GM23338 (cell line): ENCODE data around the gene C22orf39. TPM values are rescaled to one million over a fixed set of nuclear protein-coding genes. Genes with fewer than 3 reads are reported as not detected.

Experiments used
- ATAC-seq: fragments of 200-7000 bp; cut with Tn5 transposase; 3 replicates; pipeline ENCODE4 v1.9.1; 2020
- DNase-seq: peaks from one replicate; pipeline ENCODE4 v3.0.0-alpha.2; 2015; ENCODE audit warnings: low spot score
- H2AFZ ChIP-seq: fragments of 200-600 bp; sonication (generic); 2 replicates; pipeline ENCODE4 v1.8.0; 2016; ENCODE audit warnings: antibody characterized with exemption, mild to moderate bottlenecking, moderate library complexity
- H3F3A ChIP-seq: fragments of 200-600 bp; sonication (generic); replicated peaks from 2 replicates; pipeline ENCODE4 v1.8.0; 2017; ENCODE audit warnings: antibody characterized with exemption, mixed run types, low read depth
- H3K27ac ChIP-seq: fragments of 200-600 bp; sonication (generic); 2 replicates; pipeline ENCODE4 v1.6.1; 2016; ENCODE audit warnings: low read depth
- H3K27me3 ChIP-seq: fragments of 200-600 bp; sonication (generic); 2 replicates; pipeline ENCODE4 v1.8.0; 2016; ENCODE audit warnings: mild to moderate bottlenecking, mixed run types, moderate library complexity; ENCODE audit not compliant: insufficient read depth
- H3K36me3 ChIP-seq: fragments of 200-600 bp; sonication (generic); 2 replicates; pipeline ENCODE4 v1.8.0; 2016; ENCODE audit warnings: mild to moderate bottlenecking; ENCODE audit not compliant: insufficient read depth
- H3K4me1 ChIP-seq: fragments of 200-600 bp; sonication (generic); 2 replicates; pipeline ENCODE4 v1.8.0; 2016; ENCODE audit warnings: mild to moderate bottlenecking, moderate library complexity; ENCODE audit not compliant: insufficient read depth
- H3K4me2 ChIP-seq: fragments of 200-600 bp; sonication (generic); 2 replicates; pipeline ENCODE4 v1.7.1; 2017; ENCODE audit warnings: mixed run types
- H3K4me3 ChIP-seq: fragments of 200-600 bp; sonication (generic); 2 replicates; pipeline ENCODE4 v1.6.1; 2016; ENCODE audit warnings: mixed run types
- H3K79me2 ChIP-seq: fragments of 200-600 bp; sonication (generic); replicated peaks from 2 replicates; pipeline ENCODE4 v1.8.0; 2017; ENCODE audit warnings: mild to moderate bottlenecking; ENCODE audit not compliant: insufficient read depth
- H3K9me2 ChIP-seq: fragments of 200-600 bp; sonication (generic); 2 replicates; pipeline ENCODE4 v1.8.0; 2017; ENCODE audit not compliant: insufficient read depth
- H4K20me1 ChIP-seq: fragments of 200-600 bp; sonication (generic); replicated peaks from 2 replicates; pipeline ENCODE4 v1.8.0; 2017; ENCODE audit warnings: mild to moderate bottlenecking; ENCODE audit not compliant: insufficient read depth
- H3K27ac Mint-ChIP-seq: 2 replicates; pipeline ENCODE4 v1.8.0; 2020; ENCODE audit warnings: inconsistent platforms, mild to moderate bottlenecking, moderate library complexity, mixed read lengths
- H3K27me3 Mint-ChIP-seq: 3 replicates; pipeline ENCODE4 v1.8.0; 2022; ENCODE audit warnings: low read depth, mild to moderate bottlenecking, moderate library complexity, mixed read lengths, inconsistent platforms; ENCODE audit not compliant: insufficient read depth, poor library complexity
- H3K36me3 Mint-ChIP-seq: 3 replicates; pipeline ENCODE4 v1.8.0; 2021; ENCODE audit warnings: low read depth, mild to moderate bottlenecking, inconsistent platforms, moderate library complexity, mixed read lengths
- H3K4me1 Mint-ChIP-seq: 3 replicates; pipeline ENCODE4 v1.8.0; 2020; ENCODE audit warnings: mild to moderate bottlenecking, inconsistent platforms, mixed read lengths
- H3K4me3 Mint-ChIP-seq: 3 replicates; pipeline ENCODE4 v1.8.0; 2021; ENCODE audit warnings: moderate library complexity, mild to moderate bottlenecking, inconsistent platforms, mixed read lengths
- H3K9me3 Mint-ChIP-seq: 3 replicates; pipeline ENCODE4 v1.8.0; 2020; ENCODE audit warnings: moderate library complexity, mild to moderate bottlenecking, inconsistent platforms, mixed read lengths
- CREB1 ChIP-seq: fragments of 250-450 bp; sonication (Bioruptor Pico); IDR thresholded peaks from 2 replicates; pipeline ENCODE4 v1.5.0; 2020; ENCODE audit warnings: low read depth, mild to moderate bottlenecking, moderate library complexity
- EZH2 ChIP-seq: fragments of 200-600 bp; sonication (generic); IDR thresholded peaks from one replicate; pipeline ENCODE4 v1.8.0; 2017; ENCODE audit warnings: antibody characterized with exemption, mild to moderate bottlenecking, low read depth; ENCODE audit not compliant: unreplicated experiment
- EZH2phosphoT487 ChIP-seq: fragments of 200-600 bp; sonication (generic); IDR thresholded peaks from one replicate; pipeline ENCODE4 v1.8.1; 2018; ENCODE audit warnings: antibody characterized with exemption; ENCODE audit not compliant: unreplicated experiment
- NANOG ChIP-seq: IDR thresholded peaks from 2 replicates; pipeline ENCODE4 v1.6.1; 2016; ENCODE audit warnings: antibody characterized with exemption, borderline replicate concordance
- POLR2AphosphoS5 ChIP-seq: IDR thresholded peaks from 2 replicates; pipeline ENCODE4 v1.6.1; 2016; ENCODE audit warnings: antibody characterized with exemption, low read depth
- STAT1 ChIP-seq: IDR thresholded peaks from one replicate; pipeline ENCODE4 v1.6.1; 2016; ENCODE audit warnings: antibody characterized with exemption; ENCODE audit not compliant: unreplicated experiment
- polyA plus RNA-seq: library from polyadenylated mRNA; unstranded; fragments of >200 nt; fragmentation: Nextera tagmentation; extraction: Ambion mirVana; gene quantifications from 2 replicates; pipeline ENCODE4 v1.2.1, GENCODE V29; 2016
- total RNA-seq: library from RNA; depleted of rRNA; stranded (reverse); fragments of >200 nt; shearing (Covaris generic); gene quantifications from 2 replicates; pipeline ENCODE4 v1.2.3, GENCODE V29; 2014
- TF ChIP-seq, protein P1 (sequence below): fragments of 250-450 bp; sonication (Bioruptor Pico); IDR thresholded peaks from 2 replicates; pipeline ENCODE4 v1.5.0; 2020; ENCODE audit warnings: mild to moderate bottlenecking, moderate library complexity
- TF ChIP-seq, protein P2 (sequence below), 2 experiments: fragments of 200-600 bp in 1 of 2; sonication (generic) in 1 of 2; conservative IDR thresholded peaks; 2 replicates each; pipeline versions ENCODE4 v1.5.1 to v1.6.1; 2016 to 2017; ENCODE audit warnings: antibody characterized with exemption in 2 of 2, low read depth in 2 of 2, mild to moderate bottlenecking in 2 of 2, moderate library complexity in 1 of 2

Gene C22orf39
- total and polyA plus RNA-seq, 2 experiments from 2014 or later = 37.4 to 40.2 TPM

DNA sequence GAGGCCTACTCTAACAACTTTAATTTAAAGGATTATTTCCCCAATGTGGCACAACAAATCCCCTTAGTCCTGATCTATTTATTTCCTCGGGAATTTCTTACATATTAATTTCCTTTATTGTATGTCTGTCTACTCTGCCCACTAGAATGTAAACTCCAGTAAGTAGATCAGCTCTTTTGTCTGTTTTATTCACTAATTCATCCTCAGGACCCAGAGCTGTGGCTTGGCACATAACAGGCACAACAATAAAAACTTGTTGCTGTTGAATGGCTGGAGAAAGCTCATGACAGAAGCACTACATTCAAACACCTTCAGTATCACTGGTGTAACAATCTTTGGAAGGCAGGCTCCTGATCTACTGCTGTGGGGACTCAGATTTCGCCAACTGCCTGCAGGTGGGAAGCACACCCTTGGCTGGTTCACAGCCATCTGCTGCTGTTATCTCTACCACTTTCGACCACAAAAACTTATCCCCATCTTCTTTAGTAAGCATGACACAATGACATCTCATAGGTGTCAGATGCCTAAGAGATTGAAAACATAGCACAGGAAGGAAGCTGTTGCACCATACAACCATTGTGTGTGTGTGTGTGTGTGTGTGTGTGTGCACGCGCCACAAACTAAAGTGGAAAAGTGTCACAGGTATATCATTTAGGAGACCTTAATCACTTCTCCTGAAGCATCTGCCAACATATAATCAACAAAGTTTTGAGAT is 27.9 kb downstream of the C22orf39 start:
- no peaks in the 10 kb centered on the region for H3K27me3 ChIP-seq
- no peak overlapping the region for H3K27ac ChIP-seq
- Mint-ChIP-seq H3K4me3 (no peak overlapping the region), H3K9me3 (no peaks in the 10 kb centered on the region; the same call in 2 of the 3 replicates), H3K36me3 (peaks cover 13% of the 10 kb centered on the region), H3K27me3 (no peaks in the 10 kb centered on the region), H3K4me1 (peaks cover 36% of the 10 kb centered on the region), H3K27ac (peak overlapping the region; percentile 41; the same call in 1 of the 2 replicates)
- H3K4me3 ChIP-seq = no peak overlapping the region
- DNase-seq (no peak), ATAC-seq (peak; percentile 47; the same call in 2 of the 3 replicates)
- no peaks in the 10 kb centered on the region for H3K36me3 ChIP-seq
- no peaks in the 10 kb centered on the region for H3K9me2 ChIP-seq
- H4K20me1 ChIP-seq = peaks cover 70% of the 10 kb centered on the region
- H3K4me2 ChIP-seq = no peak overlapping the region
- peaks cover 26% of the 10 kb centered on the region for H3K4me1 ChIP-seq
- H3F3A ChIP-seq = no peaks in the 10 kb centered on the region
- TF ChIP-seq, protein P1, sequence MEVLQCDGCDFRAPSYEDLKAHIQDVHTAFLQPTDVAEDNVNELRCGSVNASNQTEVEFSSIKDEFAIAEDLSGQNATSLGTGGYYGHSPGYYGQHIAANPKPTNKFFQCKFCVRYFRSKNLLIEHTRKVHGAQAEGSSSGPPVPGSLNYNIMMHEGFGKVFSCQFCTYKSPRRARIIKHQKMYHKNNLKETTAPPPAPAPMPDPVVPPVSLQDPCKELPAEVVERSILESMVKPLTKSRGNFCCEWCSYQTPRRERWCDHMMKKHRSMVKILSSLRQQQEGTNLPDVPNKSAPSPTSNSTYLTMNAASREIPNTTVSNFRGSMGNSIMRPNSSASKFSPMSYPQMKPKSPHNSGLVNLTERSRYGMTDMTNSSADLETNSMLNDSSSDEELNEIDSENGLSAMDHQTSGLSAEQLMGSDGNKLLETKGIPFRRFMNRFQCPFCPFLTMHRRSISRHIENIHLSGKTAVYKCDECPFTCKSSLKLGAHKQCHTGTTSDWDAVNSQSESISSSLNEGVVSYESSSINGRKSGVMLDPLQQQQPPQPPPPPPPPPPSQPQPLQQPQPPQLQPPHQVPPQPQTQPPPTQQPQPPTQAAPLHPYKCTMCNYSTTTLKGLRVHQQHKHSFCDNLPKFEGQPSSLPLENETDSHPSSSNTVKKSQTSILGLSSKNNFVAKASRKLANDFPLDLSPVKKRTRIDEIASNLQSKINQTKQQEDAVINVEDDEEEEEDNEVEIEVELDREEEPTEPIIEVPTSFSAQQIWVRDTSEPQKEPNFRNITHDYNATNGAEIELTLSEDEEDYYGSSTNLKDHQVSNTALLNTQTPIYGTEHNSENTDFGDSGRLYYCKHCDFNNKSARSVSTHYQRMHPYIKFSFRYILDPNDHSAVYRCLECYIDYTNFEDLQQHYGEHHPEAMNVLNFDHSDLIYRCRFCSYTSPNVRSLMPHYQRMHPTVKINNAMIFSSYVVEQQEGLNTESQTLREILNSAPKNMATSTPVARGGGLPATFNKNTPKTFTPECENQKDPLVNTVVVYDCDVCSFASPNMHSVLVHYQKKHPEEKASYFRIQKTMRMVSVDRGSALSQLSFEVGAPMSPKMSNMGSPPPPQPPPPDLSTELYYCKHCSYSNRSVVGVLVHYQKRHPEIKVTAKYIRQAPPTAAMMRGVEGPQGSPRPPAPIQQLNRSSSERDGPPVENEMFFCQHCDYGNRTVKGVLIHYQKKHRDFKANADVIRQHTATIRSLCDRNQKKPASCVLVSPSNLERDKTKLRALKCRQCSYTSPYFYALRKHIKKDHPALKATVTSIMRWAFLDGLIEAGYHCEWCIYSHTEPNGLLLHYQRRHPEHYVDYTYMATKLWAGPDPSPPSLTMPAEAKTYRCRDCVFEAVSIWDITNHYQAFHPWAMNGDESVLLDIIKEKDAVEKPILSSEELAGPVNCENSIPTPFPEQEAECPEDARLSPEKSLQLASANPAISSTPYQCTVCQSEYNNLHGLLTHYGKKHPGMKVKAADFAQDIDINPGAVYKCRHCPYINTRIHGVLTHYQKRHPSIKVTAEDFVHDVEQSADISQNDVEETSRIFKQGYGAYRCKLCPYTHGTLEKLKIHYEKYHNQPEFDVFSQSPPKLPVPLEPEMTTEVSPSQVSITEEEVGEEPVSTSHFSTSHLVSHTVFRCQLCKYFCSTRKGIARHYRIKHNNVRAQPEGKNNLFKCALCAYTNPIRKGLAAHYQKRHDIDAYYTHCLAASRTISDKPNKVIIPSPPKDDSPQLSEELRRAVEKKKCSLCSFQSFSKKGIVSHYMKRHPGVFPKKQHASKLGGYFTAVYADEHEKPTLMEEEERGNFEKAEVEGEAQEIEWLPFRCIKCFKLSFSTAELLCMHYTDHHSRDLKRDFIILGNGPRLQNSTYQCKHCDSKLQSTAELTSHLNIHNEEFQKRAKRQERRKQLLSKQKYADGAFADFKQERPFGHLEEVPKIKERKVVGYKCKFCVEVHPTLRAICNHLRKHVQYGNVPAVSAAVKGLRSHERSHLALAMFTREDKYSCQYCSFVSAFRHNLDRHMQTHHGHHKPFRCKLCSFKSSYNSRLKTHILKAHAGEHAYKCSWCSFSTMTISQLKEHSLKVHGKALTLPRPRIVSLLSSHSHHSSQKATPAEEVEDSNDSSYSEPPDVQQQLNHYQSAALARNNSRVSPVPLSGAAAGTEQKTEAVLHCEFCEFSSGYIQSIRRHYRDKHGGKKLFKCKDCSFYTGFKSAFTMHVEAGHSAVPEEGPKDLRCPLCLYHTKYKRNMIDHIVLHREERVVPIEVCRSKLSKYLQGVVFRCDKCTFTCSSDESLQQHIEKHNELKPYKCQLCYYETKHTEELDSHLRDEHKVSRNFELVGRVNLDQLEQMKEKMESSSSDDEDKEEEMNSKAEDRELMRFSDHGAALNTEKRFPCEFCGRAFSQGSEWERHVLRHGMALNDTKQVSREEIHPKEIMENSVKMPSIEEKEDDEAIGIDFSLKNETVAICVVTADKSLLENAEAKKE (CRISPR knock-in tag) = no peak
- TF ChIP-seq CREB1 (CRISPR knock-in tag) (no peak), NANOG (no peak), POLR2AphosphoS5 (no peak), STAT1 (no peak), EZH2phosphoT487 (no peak), EZH2 (no peak)
- TF ChIP-seq, protein P2, sequence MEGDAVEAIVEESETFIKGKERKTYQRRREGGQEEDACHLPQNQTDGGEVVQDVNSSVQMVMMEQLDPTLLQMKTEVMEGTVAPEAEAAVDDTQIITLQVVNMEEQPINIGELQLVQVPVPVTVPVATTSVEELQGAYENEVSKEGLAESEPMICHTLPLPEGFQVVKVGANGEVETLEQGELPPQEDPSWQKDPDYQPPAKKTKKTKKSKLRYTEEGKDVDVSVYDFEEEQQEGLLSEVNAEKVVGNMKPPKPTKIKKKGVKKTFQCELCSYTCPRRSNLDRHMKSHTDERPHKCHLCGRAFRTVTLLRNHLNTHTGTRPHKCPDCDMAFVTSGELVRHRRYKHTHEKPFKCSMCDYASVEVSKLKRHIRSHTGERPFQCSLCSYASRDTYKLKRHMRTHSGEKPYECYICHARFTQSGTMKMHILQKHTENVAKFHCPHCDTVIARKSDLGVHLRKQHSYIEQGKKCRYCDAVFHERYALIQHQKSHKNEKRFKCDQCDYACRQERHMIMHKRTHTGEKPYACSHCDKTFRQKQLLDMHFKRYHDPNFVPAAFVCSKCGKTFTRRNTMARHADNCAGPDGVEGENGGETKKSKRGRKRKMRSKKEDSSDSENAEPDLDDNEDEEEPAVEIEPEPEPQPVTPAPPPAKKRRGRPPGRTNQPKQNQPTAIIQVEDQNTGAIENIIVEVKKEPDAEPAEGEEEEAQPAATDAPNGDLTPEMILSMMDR (conservative IDR thresholded peaks at IDR 0.05; ENCODE audit: low read depth in 2 of 2) = no peak
- H2AFZ ChIP-seq = no peak overlapping the region
- peaks cover 100% of the 10 kb centered on the region for H3K79me2 ChIP-seq
